Kidney (tissue), 14 donors: Measurements from ENCODE around the gene PPP2R3C. TPM values are rescaled to one million over a fixed set of nuclear protein-coding genes. Genes with fewer than 3 reads are reported as not detected.
"Not testable (repeated sequence)": the region's sequence is repeated elsewhere in the genome, so short reads cannot be mapped to it uniquely, and the experiment has no call there.

Experiments used
- DNase-seq, 5 donors: peaks; one replicate each; pipeline ENCODE4 v3.0.0-alpha.2; 2013 to 2020
- FAIRE-seq: peaks from 2 replicates; lab custom pipeline; 2012; peaks lifted over from hg19 to GRCh38; lab: Jason Lieb, UNC
- H3K27ac ChIP-seq, 2 donors: one replicate each; pipeline ENCODE4 v1.7.0; 2013; ENCODE audit warnings: low read depth in 2 of 2, low read length in 2 of 2, inconsistent platforms in 1 of 2
- H3K27me3 ChIP-seq: one replicate; pipeline ENCODE4 v1.7.1; 2013; ENCODE audit warnings: low read length, inconsistent platforms; ENCODE audit not compliant: control insufficient read depth, insufficient read depth
- H3K36me3 ChIP-seq, 3 donors: one replicate each; pipeline versions ENCODE4 v1.7.0 to v1.7.1; 2013; ENCODE audit warnings: low read length in 3 of 3, control low read depth in 1 of 3, inconsistent platforms in 1 of 3; ENCODE audit not compliant: insufficient read depth in 3 of 3, control insufficient read depth in 2 of 3
- H3K4me1 ChIP-seq, 3 donors: one replicate each; pipeline versions ENCODE4 v1.7.0 to v1.7.1; 2013; ENCODE audit warnings: low read length in 3 of 3, inconsistent platforms in 1 of 3, low read depth in 1 of 3; ENCODE audit not compliant: control insufficient read depth in 2 of 3, insufficient read depth in 2 of 3
- H3K4me3 ChIP-seq, 3 donors: one replicate each; pipeline versions ENCODE4 v1.7.0 to v1.8.1; 2013; ENCODE audit warnings: low read length in 3 of 3, control low read depth in 1 of 3, inconsistent platforms in 1 of 3
- H3K9ac ChIP-seq, 3 donors: one replicate each; pipeline versions ENCODE4 v1.7.0 to v1.7.1; 2013; ENCODE audit warnings: low read length in 3 of 3, control low read depth in 1 of 3, inconsistent platforms in 1 of 3
- H3K9me3 ChIP-seq, 3 donors: one replicate each; pipeline versions ENCODE4 v1.7.0 to v1.7.1; 2013; ENCODE audit warnings: low read length in 3 of 3, control low read depth in 1 of 3, inconsistent platforms in 1 of 3; ENCODE audit not compliant: control insufficient read depth in 2 of 3, insufficient read depth in 1 of 3
- intact Hi-C: fragments of 100-400 bp; cut with DNase I; formaldehyde crosslinking; loops from one replicate; pipeline ENCODE4 v1.11.1; 2022
- polyA plus RNA-seq: library from polyadenylated mRNA; stranded (reverse); fragments of 350-450 nt; fragmentation: Illumina TruSeq; extraction: RNeasy Lipid Tissue Mini Kit (QIAGEN cat#74804); gene quantifications from one replicate; pipeline ENCODE4 v1.2.3, GENCODE V29; 2014; ENCODE audit warnings: low read depth, low replicate concordance; ENCODE audit not compliant: insufficient read depth
- total RNA-seq: library from RNA; stranded (reverse); fragmentation: NEBNext Ultra II Directional; extraction: Animal tissue kit (Norgen Biotek cat#: 25700); gene quantifications from one replicate; pipeline ENCODE4 v1.2.1, GENCODE V29; 2021
- TF ChIP-seq, protein P1 (sequence below): IDR thresholded peaks from 3 replicates; pipeline ENCODE4 v1.5.1; 2012; ENCODE audit warnings: mild to moderate bottlenecking, moderate library complexity, borderline replicate concordance; ENCODE audit not compliant: insufficient read depth; ENCODE audit errors: extremely low read depth
- donor health status: control.
- donor health status: control.
- donor health status: control.
- donor health status: control.
- donor health status: control.
- donor health status: DM: yes; HTN: yes; CAD: no.
- donor health status: Normal renal cell carcinoma (clear cell type).

The PPP2R3C gene
- total and polyA plus RNA-seq, 2 donors from 2014 or later, result 24.8 to 33.7 TPM

DNA sequence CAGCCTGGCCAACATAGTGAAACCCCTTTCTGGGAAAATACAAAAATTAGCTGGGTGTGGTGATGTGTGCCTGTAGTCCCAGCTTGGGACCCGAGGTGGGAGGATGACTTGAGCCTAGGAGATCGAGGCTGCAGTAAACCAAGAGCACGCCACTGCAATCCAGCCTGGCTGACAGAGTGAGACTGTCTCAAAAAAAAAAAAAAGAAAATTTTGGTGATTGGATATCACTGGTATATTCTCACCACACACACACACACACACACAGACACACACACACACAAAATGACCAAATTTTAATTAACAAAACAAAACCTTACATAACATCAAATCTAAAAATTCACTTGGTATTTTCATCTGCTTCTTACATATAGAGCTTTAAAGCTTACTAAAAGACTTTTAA, 79.2 kb downstream of the PPP2R3C start:
- Histone ChIP-seq H3K27me3 (no peaks in the 10 kb centered on the region), H3K4me3 (no peak overlapping the region), H3K36me3 (no peaks in the 10 kb centered on the region), H3K9ac (no peak overlapping the region), H3K9me3 (no peaks in the 10 kb centered on the region), H3K4me1 (peaks cover 0 to 5% (median 1%) of the 10 kb centered on the region in 3 donors), H3K27ac (no peak overlapping the region)
- FAIRE-seq, result no peak
- DNase-seq, result no peak
- TF ChIP-seq, protein P1, sequence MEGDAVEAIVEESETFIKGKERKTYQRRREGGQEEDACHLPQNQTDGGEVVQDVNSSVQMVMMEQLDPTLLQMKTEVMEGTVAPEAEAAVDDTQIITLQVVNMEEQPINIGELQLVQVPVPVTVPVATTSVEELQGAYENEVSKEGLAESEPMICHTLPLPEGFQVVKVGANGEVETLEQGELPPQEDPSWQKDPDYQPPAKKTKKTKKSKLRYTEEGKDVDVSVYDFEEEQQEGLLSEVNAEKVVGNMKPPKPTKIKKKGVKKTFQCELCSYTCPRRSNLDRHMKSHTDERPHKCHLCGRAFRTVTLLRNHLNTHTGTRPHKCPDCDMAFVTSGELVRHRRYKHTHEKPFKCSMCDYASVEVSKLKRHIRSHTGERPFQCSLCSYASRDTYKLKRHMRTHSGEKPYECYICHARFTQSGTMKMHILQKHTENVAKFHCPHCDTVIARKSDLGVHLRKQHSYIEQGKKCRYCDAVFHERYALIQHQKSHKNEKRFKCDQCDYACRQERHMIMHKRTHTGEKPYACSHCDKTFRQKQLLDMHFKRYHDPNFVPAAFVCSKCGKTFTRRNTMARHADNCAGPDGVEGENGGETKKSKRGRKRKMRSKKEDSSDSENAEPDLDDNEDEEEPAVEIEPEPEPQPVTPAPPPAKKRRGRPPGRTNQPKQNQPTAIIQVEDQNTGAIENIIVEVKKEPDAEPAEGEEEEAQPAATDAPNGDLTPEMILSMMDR, result no peak
- intact Hi-C loops, result no loop called here

DNA sequence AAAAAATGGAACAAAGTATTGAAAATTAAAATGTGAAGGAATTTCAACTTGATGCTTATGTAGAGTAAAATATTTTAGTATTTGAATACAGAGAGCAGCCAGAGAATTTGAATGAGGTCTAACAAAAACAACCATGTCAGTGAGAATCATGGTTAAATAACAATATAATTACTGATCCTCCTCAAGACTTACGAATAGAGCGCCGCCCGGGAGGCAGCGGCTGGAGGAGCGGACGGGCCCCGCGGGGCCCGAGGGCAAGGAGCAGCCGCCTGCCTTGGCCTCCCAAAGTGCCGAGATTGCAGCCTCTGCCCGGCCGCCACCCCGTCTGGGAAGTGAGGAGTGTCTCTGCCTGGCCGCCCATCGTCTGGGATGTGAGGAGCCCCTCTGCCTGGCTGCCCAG, 83.5 kb downstream of the PPP2R3C start:
- H3K27me3 ChIP-seq, H3K27ac ChIP-seq, H3K4me1 ChIP-seq, H3K9me3 ChIP-seq, H3K4me3 ChIP-seq, H3K9ac ChIP-seq, DNase-seq, FAIRE-seq, intact Hi-C loops, H3K36me3 ChIP-seq: not testable (repeated sequence)

Other genes with a start within 250 kb of the PPP2R3C start
- 20.8 TPM for gene BAZ1A, start 246.6 kb downstream of the PPP2R3C start, total RNA-seq
- 3.1 TPM for gene BAZ1A, start 246.6 kb downstream of the PPP2R3C start, polyA plus RNA-seq
- gene SRP54, start 139.0 kb downstream of the PPP2R3C start, total RNA-seq, result 54.3 TPM
- 37.3 TPM for gene SRP54, start 139.0 kb downstream of the PPP2R3C start, polyA plus RNA-seq
- gene FAM177A1, start 75.7 kb downstream of the PPP2R3C start, total RNA-seq, result 66.4 TPM
- gene FAM177A1, start 75.7 kb downstream of the PPP2R3C start, polyA plus RNA-seq, result 114 TPM
- gene PRORP, start 562 bp upstream of the PPP2R3C start, total RNA-seq, result 25.1 TPM
- 35.6 TPM for gene PRORP, start 562 bp upstream of the PPP2R3C start, polyA plus RNA-seq
- gene PSMA6, start 170.4 kb upstream of the PPP2R3C start, total RNA-seq, result 127 TPM
- gene PSMA6, start 170.4 kb upstream of the PPP2R3C start, polyA plus RNA-seq, result 174 TPM